ENCODE data around the gene CD300E. TPM values are rescaled to one million over a fixed set of nuclear protein-coding genes. Genes with fewer than 3 reads are reported as not detected.

CD300E gene
- total and polyA plus RNA-seq, 2 of the 4 experiments (the other 2 are of a cell fraction): not detected

DNA sequence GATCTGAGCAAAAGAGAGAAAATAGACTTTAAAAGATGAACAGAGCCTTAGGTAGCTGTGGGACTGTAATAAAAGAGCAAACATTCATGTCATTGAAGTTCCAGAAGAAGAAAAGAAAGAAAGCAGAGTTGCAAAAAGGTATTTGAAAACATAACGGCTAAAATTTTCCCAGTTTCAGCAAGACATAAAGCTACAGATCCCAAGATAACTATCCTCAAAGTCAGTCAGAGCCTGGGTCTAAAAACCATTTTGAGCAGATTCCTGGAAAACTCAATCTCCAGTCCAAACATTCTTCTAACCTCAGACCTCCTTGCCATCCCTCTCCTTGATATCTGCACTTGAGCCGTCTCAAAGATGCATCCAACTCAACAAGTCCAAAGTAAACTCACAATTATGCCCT is 20.9 kb upstream of the CD300E start:
- intact Hi-C loops (cut with micrococcal nuclease) (no loop called here), in situ Hi-C loops (cut with MboI; ENCODE audit: low sequenced_read_pairs) (no loop called here), dilution Hi-C loops (cut with HindIII; ENCODE audit: low sequenced_read_pairs, unreplicated experiment) (no loop called here)
- BruUV-seq (replicated peaks): no TSS peak
- Histone ChIP-seq H3K4me2 (ENCODE audit: low read depth, low read length) (no peak overlapping the region), H3K9me1 (ENCODE audit: insufficient read depth, low read length) (no peaks in the 10 kb centered on the region), H2AFZ (replicated peaks; ENCODE audit: low read length, poor library complexity) (no peak overlapping the region), H3K36me3 (ENCODE audit: control insufficient read depth, insufficient read depth, low read length) (no peaks in the 10 kb centered on the region), H3K9ac (ENCODE audit: low read depth, low read length) (no peak overlapping the region), H3K4ac (ENCODE audit: low read depth, low read length) (no peak overlapping the region), H3K4me1 (ENCODE audit: control insufficient read depth, insufficient read depth, low read length) (no peaks in the 10 kb centered on the region), H3K9me3 (ENCODE audit: control insufficient read depth, insufficient read depth, low read length) (no peaks in the 10 kb centered on the region), H2BK15ac (ENCODE audit: low read depth, low read length) (no peak overlapping the region), H4K20me1 (ENCODE audit: insufficient read depth, low read length) (no peaks in the 10 kb centered on the region), H2BK120ac (ENCODE audit: low read depth, low read length) (no peak overlapping the region), H3K27me3 (ENCODE audit: control insufficient read depth, insufficient read depth, low read length) (no peaks in the 10 kb centered on the region), H3K27ac (ENCODE audit: insufficient read depth, low read length) (no peak overlapping the region), H2BK5ac (ENCODE audit: low read depth, low read length, poor library complexity, severe bottlenecking) (no peak overlapping the region), H3K14ac (replicated peaks; ENCODE audit: low read depth, low read length) (no peak overlapping the region), H4K8ac (ENCODE audit: low read depth in 2 of 2, low read length in 2 of 2) (no peak overlapping the region), H2BK20ac (ENCODE audit: low read depth, low read length) (no peak overlapping the region), H3K56ac (ENCODE audit: extremely low read depth, insufficient read depth, low read length) (no peak overlapping the region), H2AK5ac (ENCODE audit: low read depth, low read length) (no peak overlapping the region), H4K5ac (ENCODE audit: low read depth, low read length) (no peak overlapping the region), H3K23ac (ENCODE audit: low read depth, low read length) (no peak overlapping the region), H4K91ac (ENCODE audit: insufficient read depth, low read depth, low read length) (no peak overlapping the region), H3K79me1 (ENCODE audit: low read depth in 1 of 2, low read length in 2 of 2) (no peaks in the 10 kb centered on the region), H3K18ac (ENCODE audit: low read depth, low read length) (no peak overlapping the region), H2AK9ac (replicated peaks; ENCODE audit: low read depth, low read length, poor library complexity) (no peak overlapping the region), H3K4me3 (ENCODE audit: insufficient read depth, low read depth, low read length) (no peak overlapping the region)
- no peak for DNase-seq
- ChIA-PET CTCF (interaction anchor here (2.1 kb wide), 1 partner anchor 13 kb away, joined by 15 read pairs; no protein-coding TSS in a partner anchor), POLR2A (ENCODE audit: unreplicated experiment) (no interaction called here)
- TF ChIP-seq RFX5 (IDR thresholded peaks at IDR 0.05; ENCODE audit: low read depth, low read length) (no peak), SMC3 (IDR thresholded peaks at IDR 0.05; ENCODE audit: low read depth, low read length) (no peak), ELK1 (IDR thresholded peaks at IDR 0.05; ENCODE audit: borderline replicate concordance, low read depth, low read length) (no peak), MAFK (IDR thresholded peaks at IDR 0.05; ENCODE audit: low read depth, low read length) (no peak), MXI1 (IDR thresholded peaks at IDR 0.05; ENCODE audit: borderline replicate concordance, low read depth, low read length) (no peak), MAZ (IDR thresholded peaks at IDR 0.05; ENCODE audit: borderline replicate concordance, low read depth, low read length) (no peak), NFE2L2 (IDR thresholded peaks at IDR 0.05; ENCODE audit: low read depth, low read length) (no peak), RAD21 (IDR thresholded peaks at IDR 0.05; ENCODE audit: low read length) (no peak), POLR2A (IDR thresholded peaks at IDR 0.05; ENCODE audit: low read depth, low read length) (no peak), RCOR1 (IDR thresholded peaks at IDR 0.05; ENCODE audit: insufficient replicate concordance, low read length) (no peak), BHLHE40 (IDR thresholded peaks at IDR 0.05; ENCODE audit: low read depth, low read length) (no peak), CTCF (conservative IDR thresholded peaks at IDR 0.05; ENCODE audit: low read depth, low read length) (no peak), FOS (IDR thresholded peaks at IDR 0.05; ENCODE audit: low read depth, low read length) (no peak), CEBPB (IDR thresholded peaks at IDR 0.05; ENCODE audit: low read depth, low read length) (no peak), CHD1 (IDR thresholded peaks at IDR 0.05; ENCODE audit: low read depth, low read length) (no peak)
- TF ChIP-seq, protein P1, sequence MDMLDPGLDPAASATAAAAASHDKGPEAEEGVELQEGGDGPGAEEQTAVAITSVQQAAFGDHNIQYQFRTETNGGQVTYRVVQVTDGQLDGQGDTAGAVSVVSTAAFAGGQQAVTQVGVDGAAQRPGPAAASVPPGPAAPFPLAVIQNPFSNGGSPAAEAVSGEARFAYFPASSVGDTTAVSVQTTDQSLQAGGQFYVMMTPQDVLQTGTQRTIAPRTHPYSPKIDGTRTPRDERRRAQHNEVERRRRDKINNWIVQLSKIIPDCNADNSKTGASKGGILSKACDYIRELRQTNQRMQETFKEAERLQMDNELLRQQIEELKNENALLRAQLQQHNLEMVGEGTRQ (IDR thresholded peaks at IDR 0.05; ENCODE audit: low read depth, low read length): no peak
- WGBS, 2 experiments (ENCODE audit: extremely low coverage in 2 of 2, insufficient read length in 1 of 2): 24% methylated on average over 2 of the region's 2 CpGs; no CpG with 5 or more reads in 1 of the 2 experiments
- ATAC-seq (ENCODE audit: low read depth): no peak
